ENCODE data around the gene MEIS2. TPM values are rescaled to one million over a fixed set of nuclear protein-coding genes. Genes with fewer than 3 reads are reported as not detected.
A peak's percentile ranks its signal among the peaks of the same experiment; 100 is the strongest.

Gene MEIS2
- total and polyA plus RNA-seq, 2 of the 13 experiments (the other 11 are each of a cell fraction or from before 2014, with no cell fraction given) = 10.7 to 12.4 TPM

GRCh38 chr15:37019479-37020433, 80.6 kb downstream of the MEIS2 start (continued):
- TF ChIP-seq, protein P1, sequence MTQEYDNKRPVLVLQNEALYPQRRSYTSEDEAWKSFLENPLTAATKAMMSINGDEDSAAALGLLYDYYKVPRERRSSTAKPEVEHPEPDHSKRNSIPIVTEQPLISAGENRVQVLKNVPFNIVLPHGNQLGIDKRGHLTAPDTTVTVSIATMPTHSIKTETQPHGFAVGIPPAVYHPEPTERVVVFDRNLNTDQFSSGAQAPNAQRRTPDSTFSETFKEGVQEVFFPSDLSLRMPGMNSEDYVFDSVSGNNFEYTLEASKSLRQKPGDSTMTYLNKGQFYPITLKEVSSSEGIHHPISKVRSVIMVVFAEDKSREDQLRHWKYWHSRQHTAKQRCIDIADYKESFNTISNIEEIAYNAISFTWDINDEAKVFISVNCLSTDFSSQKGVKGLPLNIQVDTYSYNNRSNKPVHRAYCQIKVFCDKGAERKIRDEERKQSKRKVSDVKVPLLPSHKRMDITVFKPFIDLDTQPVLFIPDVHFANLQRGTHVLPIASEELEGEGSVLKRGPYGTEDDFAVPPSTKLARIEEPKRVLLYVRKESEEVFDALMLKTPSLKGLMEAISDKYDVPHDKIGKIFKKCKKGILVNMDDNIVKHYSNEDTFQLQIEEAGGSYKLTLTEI (CRISPR knock-in tag; conservative IDR thresholded peaks at IDR 0.05) = no peak
- TF ChIP-seq ZSCAN29 (CRISPR knock-in tag; conservative IDR thresholded peaks at IDR 0.05) (no peak), ZNF740 (CRISPR knock-in tag; IDR thresholded peaks at IDR 0.05) (no peak), ZNF75D (CRISPR knock-in tag; IDR thresholded peaks at IDR 0.05; ENCODE audit: borderline replicate concordance) (no peak), ZNF234 (CRISPR knock-in tag; conservative IDR thresholded peaks at IDR 0.05) (no peak), CEBPZ (IDR thresholded peaks at IDR 0.05; ENCODE audit: low read length) (no peak), ZNF256 (CRISPR knock-in tag; conservative IDR thresholded peaks at IDR 0.05) (no peak), MLLT10 (CRISPR knock-in tag; IDR thresholded peaks at IDR 0.05) (no peak), KMT2B (CRISPR knock-in tag; IDR thresholded peaks at IDR 0.05) (0 out of 2 replicates have a peak, but pooled peaks have one; percentile 61), MXD3 (CRISPR knock-in tag; IDR thresholded peaks at IDR 0.05) (no peak), EP300 (IDR thresholded peaks at IDR 0.05; ENCODE audit: low read depth in 2 of 2, low read length in 2 of 2) (peak in 1 of 2 experiments; percentile 49; a peak in 1 of 4 replicates), EP300 (CRISPR knock-in tag; IDR thresholded peaks at IDR 0.05; ENCODE audit: borderline replicate concordance) (no peak), ZNF225 (CRISPR knock-in tag; IDR thresholded peaks at IDR 0.05) (no peak), ZSCAN21 (CRISPR knock-in tag; IDR thresholded peaks at IDR 0.05; ENCODE audit: borderline replicate concordance) (no peak), RNF219 (CRISPR knock-in tag; IDR thresholded peaks at IDR 0.05) (no peak), MEF2D (CRISPR knock-in tag; IDR thresholded peaks at IDR 0.05) (0 out of 2 replicates have a peak, but pooled peaks have one; percentile 38), PCBP2 (optimal IDR thresholded peaks at IDR 0.05; ENCODE audit: low read depth, low read length, poor library complexity, severe bottlenecking) (no peak), FLYWCH1 (CRISPR knock-in tag; IDR thresholded peaks at IDR 0.05) (no peak), CHCHD3 (CRISPR knock-in tag; IDR thresholded peaks at IDR 0.05) (no peak)
- TF ChIP-seq, protein P2, sequence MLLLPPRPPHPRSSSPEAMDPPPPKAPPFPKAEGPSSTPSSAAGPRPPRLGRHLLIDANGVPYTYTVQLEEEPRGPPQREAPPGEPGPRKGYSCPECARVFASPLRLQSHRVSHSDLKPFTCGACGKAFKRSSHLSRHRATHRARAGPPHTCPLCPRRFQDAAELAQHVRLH (CRISPR knock-in tag; IDR thresholded peaks at IDR 0.05; ENCODE audit: borderline replicate concordance, low read depth) = no peak

All from HepG2 (cell line).